H1 (cell line): ENCODE results near the gene FAM43B.

Source experiments
- EP300 ChIP-seq, 2 experiments: IDR thresholded peaks; 1 replicate in 1 of 2; 2 replicates in 1 of 2; pipeline ENCODE4 v1.6.1; 2011 to 2012; ENCODE audit warnings: low read depth in 2 of 2, low read length in 2 of 2, mild to moderate bottlenecking in 2 of 2, borderline replicate concordance in 1 of 2, inconsistent platforms in 1 of 2, moderate library complexity in 1 of 2
- HDAC6 ChIP-seq: IDR thresholded peaks from one replicate; pipeline ENCODE4 v1.7.1; 2012; ENCODE audit warnings: low read depth, mild to moderate bottlenecking, inconsistent platforms, low read length, moderate library complexity
- MAFK ChIP-seq: IDR thresholded peaks from 2 replicates; pipeline ENCODE4 v1.6.1; 2012; ENCODE audit warnings: low read depth, mild to moderate bottlenecking, improper control_type of control experiment, low read length
- RFX5 ChIP-seq: IDR thresholded peaks from 2 replicates; pipeline ENCODE4 v1.6.1; 2011; ENCODE audit warnings: low read depth, low read length, improper control_type of control experiment, borderline replicate concordance
- SIRT6 ChIP-seq: IDR thresholded peaks from one replicate; pipeline ENCODE4 v1.7.1; 2012; ENCODE audit warnings: low read length, inconsistent platforms
- SIX5 ChIP-seq: IDR thresholded peaks from 2 replicates; pipeline ENCODE4 v1.6.1; 2011; ENCODE audit warnings: mild to moderate bottlenecking, low read depth, low read length
- TEAD4 ChIP-seq: IDR thresholded peaks from 2 replicates; pipeline ENCODE4 v1.6.1; 2012; ENCODE audit warnings: low read depth, low read length, inconsistent platforms, mixed read lengths
- USF2 ChIP-seq: IDR thresholded peaks from 2 replicates; pipeline ENCODE4 v1.6.1; 2011; ENCODE audit warnings: low read length, improper control_type of control experiment
- TF ChIP-seq, protein P1 (sequence below): IDR thresholded peaks from 2 replicates; pipeline ENCODE4 v1.6.1; 2012; ENCODE audit warnings: inconsistent platforms
- TF ChIP-seq, protein P2 (sequence below), 3 experiments: IDR thresholded peaks; 1 replicate in 2 of 3; 2 replicates in 1 of 3; pipeline versions ENCODE4 v1.5.1 to v1.6.1; 2011; ENCODE audit warnings: low read length in 3 of 3, mild to moderate bottlenecking in 3 of 3, inconsistent platforms in 2 of 3, low read depth in 1 of 3, moderate library complexity in 1 of 3; ENCODE audit not compliant: insufficient read depth in 1 of 3; ENCODE audit errors: control extremely low read depth in 1 of 3

GRCh38 chr1:20507564-20508410, 44.6 kb upstream of the FAM43B start, which contains the start of gene MUL1:
- TF ChIP-seq SIRT6 (no peak), MAFK (no peak), EP300 (IDR thresholded peaks at IDR 0.05; ENCODE audit: borderline replicate concordance in 1 of 2, low read depth in 2 of 2, low read length in 2 of 2) (no peak), TEAD4 (no peak), RFX5 (no peak), SIX5 (no peak), USF2 (no peak), HDAC6 (no peak)
- TF ChIP-seq, protein P1, sequence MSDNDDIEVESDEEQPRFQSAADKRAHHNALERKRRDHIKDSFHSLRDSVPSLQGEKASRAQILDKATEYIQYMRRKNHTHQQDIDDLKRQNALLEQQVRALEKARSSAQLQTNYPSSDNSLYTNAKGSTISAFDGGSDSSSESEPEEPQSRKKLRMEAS, result peak; percentile 62
- TF ChIP-seq, protein P2, sequence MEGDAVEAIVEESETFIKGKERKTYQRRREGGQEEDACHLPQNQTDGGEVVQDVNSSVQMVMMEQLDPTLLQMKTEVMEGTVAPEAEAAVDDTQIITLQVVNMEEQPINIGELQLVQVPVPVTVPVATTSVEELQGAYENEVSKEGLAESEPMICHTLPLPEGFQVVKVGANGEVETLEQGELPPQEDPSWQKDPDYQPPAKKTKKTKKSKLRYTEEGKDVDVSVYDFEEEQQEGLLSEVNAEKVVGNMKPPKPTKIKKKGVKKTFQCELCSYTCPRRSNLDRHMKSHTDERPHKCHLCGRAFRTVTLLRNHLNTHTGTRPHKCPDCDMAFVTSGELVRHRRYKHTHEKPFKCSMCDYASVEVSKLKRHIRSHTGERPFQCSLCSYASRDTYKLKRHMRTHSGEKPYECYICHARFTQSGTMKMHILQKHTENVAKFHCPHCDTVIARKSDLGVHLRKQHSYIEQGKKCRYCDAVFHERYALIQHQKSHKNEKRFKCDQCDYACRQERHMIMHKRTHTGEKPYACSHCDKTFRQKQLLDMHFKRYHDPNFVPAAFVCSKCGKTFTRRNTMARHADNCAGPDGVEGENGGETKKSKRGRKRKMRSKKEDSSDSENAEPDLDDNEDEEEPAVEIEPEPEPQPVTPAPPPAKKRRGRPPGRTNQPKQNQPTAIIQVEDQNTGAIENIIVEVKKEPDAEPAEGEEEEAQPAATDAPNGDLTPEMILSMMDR (IDR thresholded peaks at IDR 0.05; ENCODE audit: control extremely low read depth in 1 of 3, insufficient read depth in 1 of 3, low read depth in 1 of 3, low read length in 3 of 3), result no peak
